ENCODE measurements around the gene SCFD2.
"Not testable (repeated sequence)": the region's sequence is repeated elsewhere in the genome, so short reads cannot be mapped to it uniquely, and the experiment has no call there.

Gene SCFD2

DNA sequence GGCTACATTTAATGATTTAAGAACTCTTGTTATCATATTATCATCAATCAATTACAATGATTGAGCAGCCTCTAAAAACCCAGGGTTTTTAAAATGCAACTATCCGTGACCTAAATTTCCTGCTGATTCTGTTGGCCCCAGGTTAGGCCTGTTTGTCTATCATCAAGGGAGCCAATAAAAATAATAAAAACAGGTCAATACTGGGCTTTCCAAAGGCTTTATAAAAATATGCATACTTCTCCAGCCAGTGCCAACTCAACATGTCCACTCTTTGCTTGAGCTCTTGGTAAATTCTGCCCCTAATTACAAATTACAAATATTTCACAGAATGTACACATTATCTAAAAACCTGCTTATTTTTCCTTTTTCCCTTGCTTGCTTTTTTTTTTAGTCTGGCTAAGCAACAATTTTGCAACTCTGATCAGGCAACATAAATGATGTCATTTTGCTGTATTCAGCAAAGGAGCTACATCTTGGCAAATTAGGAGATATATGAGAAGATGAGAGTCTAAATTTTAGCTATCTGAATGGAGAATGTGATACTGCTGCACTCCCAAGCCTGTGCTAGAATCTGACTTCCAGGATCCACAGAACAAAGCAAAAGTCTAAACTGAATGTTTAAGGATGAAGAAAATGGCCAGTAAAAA, 204.0 kb downstream of the SCFD2 start:
- H3K4me3 ChIP-seq (ENCODE audit: low read depth, low read length) = no peak overlapping the region
- no peak for DNase-seq (ENCODE audit: low read depth)

DNA sequence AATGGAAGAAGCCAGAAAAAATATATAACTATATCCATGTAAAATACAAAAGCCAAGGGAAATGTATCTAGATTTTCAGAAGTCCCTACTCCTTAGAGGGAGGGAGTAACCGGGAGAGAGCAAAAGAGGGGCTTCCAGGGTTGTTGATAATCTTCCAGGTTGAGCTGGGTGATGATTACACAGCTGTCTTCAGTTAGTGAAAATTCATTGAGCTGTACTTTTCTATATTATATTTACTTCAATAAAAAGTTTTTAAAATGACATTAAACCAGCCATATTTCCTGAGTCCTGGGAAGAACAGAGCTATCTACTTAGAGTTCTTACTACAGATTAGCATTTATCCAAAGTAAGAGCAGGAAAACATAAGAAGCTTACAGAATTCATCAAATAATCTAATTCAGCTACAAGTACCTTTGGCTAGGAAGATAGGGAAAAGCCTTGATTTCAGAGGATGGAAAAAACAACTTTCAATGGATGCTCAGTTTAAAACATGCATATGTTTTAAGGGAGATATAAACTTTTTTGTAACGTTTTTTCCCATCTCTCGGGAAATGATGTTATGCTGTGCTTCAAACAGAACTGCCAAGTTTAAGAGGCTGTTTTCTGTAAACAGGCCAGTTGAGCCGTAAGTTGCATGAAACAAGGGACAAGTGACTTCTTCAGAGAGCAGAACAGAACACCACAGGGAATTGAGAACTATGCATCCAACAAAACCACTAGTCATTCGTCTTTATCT, 204.6 kb downstream of the SCFD2 start:
- DNase-seq (ENCODE audit: low read depth) = no peak
- no peak overlapping the region for H3K4me3 ChIP-seq (ENCODE audit: low read depth, low read length)

DNA sequence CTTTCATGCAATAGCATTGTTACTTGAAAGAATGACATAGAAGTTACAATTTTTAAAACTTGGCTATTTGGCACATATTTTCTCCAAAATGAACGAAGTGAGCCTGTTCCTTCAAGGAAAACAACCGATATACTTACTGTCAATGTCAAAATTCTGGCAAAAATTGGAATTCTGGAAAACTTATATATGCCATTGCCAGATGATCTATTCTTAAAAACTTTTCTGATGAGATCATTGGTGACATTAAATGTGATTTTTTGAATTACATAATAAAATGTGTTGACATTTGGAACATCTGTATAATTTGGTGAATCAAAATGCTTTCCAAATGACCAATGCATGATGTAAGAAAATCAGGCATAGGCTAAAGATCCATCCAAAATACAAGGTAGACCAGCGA, 209.0 kb downstream of the SCFD2 start:
- DNase-seq (ENCODE audit: low read depth) = no peak
- no peak overlapping the region for H3K4me3 ChIP-seq (ENCODE audit: low read depth, low read length)

DNA sequence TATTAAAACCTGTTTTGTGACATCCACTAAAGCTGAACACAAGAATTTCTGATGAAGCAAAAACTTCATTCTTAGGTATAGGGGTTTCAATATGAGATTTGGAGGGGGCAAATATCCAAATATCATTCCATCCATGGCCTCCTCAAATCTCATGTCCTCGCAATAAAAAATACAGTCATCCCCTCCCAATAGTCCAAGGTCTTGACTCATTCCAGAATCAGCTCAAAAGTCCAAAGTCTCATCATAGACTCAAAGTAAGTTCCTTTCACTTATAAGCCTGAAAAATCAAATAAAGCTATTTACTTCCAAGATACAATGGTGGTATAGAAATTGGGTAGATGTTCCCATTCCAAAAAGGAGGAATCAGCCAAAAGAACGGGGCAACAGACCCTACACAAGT, 213.4 kb downstream of the SCFD2 start:
- DNase-seq (ENCODE audit: low read depth) = no peak
- no peak overlapping the region for H3K4me3 ChIP-seq (ENCODE audit: low read depth, low read length)

DNA sequence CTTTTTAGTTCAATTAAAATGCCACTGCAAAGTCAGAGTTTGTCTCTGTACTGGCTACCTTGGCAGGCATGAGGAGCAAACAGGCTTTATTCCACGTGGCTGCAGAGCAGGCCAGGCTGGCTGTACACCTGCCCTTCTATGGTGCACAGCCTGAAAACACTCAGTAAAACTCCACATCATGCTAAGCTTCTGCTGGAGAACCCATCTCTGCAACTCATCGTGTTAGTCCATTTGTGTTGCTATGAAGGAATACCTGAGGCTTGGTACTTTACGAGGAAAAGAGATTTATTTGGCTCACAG, 214.4 kb downstream of the SCFD2 start:
- DNase-seq (ENCODE audit: low read depth) = no peak
- H3K4me3 ChIP-seq (ENCODE audit: low read depth, low read length) = no peak overlapping the region

DNA sequence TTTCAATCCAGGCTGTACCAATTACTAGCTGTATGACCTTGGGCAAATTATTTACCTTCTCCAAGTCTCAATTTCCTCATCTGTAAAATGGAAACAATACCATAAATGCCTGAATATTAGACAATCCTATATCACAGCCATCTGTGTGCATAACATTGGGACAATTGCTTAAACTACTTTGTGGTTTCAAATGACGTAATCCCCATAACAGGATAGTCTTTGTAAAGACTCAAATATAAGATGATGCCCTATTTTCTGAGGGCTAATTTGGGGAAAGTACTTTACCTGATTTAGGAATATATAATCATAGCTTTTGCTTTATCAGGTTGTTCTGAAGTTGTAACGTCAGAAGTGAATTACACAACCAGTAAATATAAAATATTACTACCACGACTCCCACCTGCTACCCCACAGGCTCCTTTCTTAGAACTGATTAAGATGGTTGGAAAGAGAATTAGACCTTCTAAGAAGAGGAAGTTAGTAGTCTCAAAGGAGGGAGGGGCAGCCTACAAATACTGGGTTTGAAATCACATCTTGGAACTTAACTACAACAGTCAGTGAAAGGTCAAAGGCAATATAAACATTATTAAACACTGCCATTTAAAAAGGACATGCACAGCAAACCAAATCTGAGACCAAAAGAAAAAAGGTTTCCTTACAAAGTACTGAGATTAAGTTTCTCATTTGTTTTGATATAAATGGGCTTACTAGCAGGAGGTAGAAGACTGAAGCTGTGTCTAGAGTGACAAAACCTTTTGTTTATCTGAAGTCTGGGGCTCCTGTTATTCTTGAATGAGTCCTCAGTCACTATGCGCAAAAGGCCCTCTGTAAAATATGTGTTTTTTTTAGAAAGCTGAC, 215.0 kb downstream of the SCFD2 start:
- DNase-seq (ENCODE audit: low read depth) = no peak
- no peak overlapping the region for H3K4me3 ChIP-seq (ENCODE audit: low read depth, low read length)

DNA sequence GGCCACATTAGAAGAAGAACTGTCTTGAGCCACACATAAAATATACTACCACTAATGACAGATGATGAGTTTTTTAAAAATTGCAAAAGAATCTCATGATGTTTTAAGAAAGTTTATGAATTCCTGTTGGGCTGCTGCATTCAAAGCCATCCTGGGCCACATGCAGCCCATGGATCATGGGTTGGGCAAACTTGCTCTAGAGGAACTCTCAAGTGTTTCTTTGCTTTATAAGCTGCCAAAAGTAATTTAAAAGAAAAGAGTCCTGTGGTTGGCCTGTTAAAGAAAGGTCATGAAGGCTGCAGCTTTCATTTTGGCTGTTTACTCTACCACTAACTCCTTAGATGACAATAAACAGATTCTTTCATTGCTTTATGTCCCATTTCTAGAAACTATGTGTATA, 218.2 kb downstream of the SCFD2 start:
- no peak for DNase-seq (ENCODE audit: low read depth)
- H3K4me3 ChIP-seq (ENCODE audit: low read depth, low read length) = no peak overlapping the region

DNA sequence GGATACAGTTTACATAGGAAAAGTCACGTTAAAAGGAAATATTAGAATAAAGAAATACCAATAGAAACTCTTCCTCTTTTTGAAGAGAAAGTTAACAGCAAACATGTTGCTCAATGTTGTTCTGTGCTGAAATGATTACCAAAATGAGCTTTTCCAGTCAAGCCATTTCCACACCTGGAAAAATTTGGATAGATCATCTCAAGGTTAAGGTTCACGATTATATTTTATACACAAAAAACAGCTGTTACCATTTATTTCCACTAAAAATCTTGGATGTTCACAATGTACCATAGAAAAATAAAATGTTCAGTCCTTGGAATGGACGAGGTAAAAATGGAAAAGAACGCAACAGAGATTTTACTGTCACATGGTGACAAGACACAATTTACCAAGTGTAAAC, 218.7 kb downstream of the SCFD2 start:
- DNase-seq (ENCODE audit: low read depth) = no peak
- no peak overlapping the region for H3K4me3 ChIP-seq (ENCODE audit: low read depth, low read length)

DNA sequence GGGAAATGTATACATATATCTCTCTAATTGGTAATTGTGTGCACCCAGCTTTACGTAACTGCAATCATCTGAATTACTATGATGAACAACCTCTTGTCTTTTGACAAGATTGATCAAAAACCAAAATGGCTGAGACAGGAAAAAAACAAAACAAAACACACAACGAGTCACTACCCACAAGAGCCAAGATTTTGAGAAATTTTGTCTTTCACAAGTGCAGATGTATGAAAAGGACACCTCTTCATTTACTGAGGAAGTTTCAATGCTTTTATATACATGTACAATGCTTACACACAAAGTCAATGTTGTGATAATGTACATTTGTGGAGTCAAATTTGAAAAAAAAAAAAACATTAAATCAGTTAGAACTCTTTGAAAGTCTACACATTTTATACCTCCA, 224.6 kb downstream of the SCFD2 start:
- no peak overlapping the region for H3K4me3 ChIP-seq (ENCODE audit: low read depth, low read length)
- no peak for DNase-seq (ENCODE audit: low read depth)

DNA sequence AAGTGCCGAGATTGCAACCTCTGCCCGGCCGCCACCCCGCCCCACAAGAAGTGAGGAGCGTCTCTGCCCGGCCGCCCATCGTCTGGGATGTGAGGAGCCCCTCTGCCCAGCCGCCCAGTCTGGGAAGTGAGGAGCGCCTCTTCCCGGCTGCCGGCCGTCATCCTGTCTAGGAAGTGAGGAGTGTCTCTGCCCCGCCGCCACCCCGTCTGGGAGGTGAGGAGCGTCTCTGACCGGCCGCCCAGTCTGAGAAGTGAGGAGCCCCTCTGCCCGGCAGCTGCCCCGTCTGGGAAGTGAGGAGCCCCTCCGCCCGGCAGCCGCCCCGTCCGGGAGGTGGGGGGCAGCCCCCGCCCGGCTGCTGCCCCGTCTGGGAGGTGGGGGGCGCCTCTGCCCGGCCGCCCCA, 226.6 kb downstream of the SCFD2 start:
- not testable (repeated sequence) for DNase-seq (ENCODE audit: low read depth); H3K4me3 ChIP-seq (ENCODE audit: low read depth, low read length)

DNA sequence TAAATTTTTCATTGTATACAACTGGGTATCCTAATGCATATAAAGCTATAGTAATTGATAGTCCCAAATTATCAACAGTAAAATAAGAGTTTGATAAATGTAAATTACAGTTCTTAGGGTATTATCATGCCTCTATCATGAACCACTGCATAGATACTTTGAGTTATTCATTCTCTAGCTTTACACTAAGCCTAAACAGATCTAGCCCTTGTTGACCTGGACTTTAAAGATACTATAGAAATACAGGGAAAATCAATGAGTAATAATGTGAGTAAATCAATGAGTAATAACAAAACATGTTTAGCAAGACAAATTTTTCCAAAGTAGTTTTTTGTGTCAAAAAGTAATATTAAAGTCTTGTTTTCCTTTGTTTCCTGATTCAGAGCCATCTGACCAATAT, 228.4 kb downstream of the SCFD2 start:
- no peak for DNase-seq (ENCODE audit: low read depth)
- H3K4me3 ChIP-seq (ENCODE audit: low read depth, low read length) = no peak overlapping the region

DNA sequence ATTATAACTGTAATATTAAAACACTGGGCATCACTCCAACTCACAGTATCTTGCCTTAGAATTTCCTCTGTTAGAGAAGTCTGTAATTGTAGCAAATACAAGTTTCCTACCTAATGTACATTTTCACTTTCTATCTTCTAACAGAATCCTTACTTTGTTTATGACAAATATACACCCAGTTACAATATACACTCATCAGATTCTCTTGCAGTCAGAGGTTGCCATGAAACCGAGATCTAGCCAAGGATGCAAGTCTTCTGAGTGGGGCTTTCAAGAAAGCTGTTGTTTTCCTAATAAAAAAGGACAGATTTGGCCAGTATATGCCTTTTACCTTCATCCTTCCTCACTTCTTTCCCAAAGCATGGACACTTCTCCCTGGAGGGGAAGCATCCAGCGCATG, 228.9 kb downstream of the SCFD2 start:
- no peak overlapping the region for H3K4me3 ChIP-seq (ENCODE audit: low read depth, low read length)
- no peak for DNase-seq (ENCODE audit: low read depth)

DNA sequence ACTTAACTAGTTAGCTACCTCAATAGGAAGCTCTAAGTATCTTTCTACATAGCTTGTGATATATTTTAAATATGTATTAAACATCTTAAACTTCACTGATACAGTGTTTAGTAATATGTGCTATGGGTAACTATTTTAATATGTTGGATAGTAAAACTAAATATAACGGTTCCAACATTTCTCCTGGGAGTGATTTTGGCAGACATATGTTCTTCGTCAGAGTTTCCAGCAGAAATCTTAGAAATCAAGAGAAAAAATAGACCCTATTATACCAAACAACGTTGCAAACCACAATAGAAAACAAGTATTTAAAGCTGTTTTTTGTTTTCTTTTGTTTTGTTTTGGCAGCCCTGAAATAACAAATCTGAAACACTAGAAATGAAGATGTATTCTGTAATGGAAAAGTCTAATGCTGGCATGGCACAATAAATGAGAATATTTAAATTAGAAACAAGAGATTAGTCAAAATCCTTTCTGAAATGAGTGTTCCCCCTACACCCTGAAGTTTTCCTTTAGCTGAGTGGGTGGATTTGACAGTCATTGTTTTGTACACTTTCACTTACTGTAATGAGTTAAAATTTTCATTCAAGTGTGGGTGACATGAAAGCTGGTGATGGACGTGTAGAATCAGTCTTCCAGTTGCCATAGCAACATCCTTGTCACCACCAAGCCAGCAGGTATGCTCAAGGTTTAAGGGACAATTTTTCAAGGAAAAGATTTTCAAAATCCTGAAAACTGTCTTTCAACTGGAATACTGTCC, 233.5 kb downstream of the SCFD2 start:
- DNase-seq (ENCODE audit: low read depth) = no peak
- no peak overlapping the region for H3K4me3 ChIP-seq (ENCODE audit: low read depth, low read length)

DNA sequence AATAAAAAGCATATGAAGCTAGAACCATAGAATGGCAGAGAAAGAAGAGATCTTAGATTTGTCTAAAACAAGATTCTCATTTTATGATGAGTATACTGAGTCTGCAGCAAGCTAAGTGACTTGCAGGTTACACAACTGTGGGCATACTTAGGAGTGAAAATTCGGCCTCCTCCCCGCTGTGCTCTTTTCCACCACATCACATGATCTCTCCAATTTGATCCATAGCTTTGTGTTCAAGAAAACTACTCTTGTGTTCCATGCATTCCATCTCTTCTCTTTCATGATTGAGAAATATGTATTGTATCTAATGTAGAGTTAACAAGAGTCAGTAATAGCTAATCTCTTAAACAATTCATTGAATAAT, 234.3 kb downstream of the SCFD2 start:
- no peak overlapping the region for H3K4me3 ChIP-seq (ENCODE audit: low read depth, low read length)
- DNase-seq (ENCODE audit: low read depth) = no peak

DNA sequence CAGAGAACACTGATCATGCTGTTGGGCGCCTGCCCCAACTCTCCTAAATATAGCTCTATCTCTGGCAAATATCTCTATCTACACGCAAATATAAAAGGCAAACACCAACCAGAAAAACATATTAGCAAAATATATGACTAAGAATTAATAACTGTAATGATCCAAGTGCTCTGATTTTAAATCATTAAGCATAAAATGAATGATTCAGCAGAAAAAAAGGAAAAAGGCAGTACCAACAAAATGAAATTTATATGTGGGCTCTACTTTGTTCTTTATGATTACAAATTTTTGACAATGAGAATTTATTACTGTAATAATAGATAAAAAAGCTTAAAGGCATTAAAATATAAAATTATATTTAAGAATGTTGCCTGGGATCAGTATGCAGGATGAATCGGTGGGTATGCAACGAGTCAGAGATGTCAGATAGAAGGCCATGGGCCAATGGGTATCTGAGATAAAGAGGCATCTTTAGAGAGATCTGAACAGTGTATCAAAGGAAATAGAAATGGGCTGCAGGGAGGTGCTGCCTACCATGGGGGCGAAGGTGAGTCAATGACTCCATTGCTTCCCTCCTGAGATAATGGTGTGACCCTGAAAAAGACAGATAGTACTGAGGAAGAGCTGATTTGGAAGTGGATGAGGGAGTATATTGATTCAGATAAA, 234.8 kb downstream of the SCFD2 start:
- DNase-seq (ENCODE audit: low read depth) = no peak
- H3K4me3 ChIP-seq (ENCODE audit: low read depth, low read length) = no peak overlapping the region

DNA sequence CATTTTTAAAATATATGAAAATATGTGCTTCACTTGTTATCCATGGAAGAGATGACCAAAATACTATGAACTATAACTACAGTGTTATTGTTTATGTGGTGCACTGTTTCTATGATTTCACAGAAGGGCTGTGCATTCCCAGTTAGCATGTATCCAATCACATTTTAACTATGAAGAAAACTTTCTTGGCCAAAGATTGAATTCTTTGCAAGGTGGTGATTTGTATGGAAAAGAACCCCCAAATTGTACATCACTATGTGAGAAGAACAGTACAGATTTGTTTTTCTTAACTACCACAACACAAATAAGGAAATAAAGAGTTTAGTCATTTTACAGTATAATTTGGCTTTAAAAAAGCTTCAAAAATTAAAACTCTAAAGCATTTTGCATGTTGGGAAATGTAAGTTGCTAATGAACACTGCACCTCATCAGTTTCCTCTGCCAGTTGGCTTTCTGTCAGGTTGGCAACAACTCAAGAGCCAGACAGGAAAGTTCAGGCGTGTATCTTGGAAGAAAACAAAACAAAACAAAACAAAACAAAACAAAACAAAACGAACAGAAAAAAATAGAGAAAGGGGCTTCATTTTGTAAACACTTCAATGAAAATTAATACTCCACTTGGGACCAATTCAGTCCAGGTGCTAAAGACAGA, 237.0 kb downstream of the SCFD2 start:
- no peak for DNase-seq (ENCODE audit: low read depth)
- H3K4me3 ChIP-seq (ENCODE audit: low read depth, low read length) = no peak overlapping the region

DNA sequence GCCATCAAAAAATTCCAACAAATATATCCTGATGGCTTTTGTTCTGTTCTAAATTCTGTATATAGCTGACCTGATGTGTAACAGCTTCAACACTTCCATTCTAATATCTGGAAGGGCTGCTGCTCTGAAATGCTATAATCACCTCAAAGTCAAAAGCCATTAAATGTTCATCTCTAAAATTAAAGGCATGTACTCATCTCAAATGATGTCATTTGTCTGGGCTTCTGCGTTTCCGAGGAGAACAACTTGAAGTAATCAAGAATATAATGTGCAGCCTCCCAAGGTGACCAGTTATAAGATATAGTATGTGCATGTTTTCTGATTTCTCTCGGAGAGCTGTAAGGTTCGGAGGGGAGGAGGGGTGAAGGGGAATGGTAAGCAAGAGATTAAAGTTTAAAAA, 237.6 kb downstream of the SCFD2 start:
- no peak overlapping the region for H3K4me3 ChIP-seq (ENCODE audit: low read depth, low read length)
- no peak for DNase-seq (ENCODE audit: low read depth)

DNA sequence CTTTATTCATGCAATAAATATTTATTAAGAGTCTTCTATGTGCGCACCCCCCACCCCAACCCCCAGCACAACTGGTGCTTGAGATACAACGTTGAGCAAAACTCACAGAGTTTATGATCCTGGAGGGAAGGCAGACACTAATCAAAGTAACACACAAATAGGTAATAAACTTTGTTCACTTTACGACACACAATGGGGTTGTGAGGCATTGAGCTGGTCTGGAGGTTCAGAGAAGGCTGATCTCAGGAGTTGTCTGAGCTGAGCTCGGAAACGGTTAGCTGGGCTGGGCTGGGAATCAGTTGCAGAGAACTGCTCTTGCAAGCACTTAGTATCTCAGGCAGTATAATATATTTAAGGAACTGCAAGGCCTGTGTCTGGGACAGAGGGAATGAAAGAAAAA, 238.5 kb downstream of the SCFD2 start:
- DNase-seq (ENCODE audit: low read depth) = no peak
- H3K4me3 ChIP-seq (ENCODE audit: low read depth, low read length) = no peak overlapping the region

DNA sequence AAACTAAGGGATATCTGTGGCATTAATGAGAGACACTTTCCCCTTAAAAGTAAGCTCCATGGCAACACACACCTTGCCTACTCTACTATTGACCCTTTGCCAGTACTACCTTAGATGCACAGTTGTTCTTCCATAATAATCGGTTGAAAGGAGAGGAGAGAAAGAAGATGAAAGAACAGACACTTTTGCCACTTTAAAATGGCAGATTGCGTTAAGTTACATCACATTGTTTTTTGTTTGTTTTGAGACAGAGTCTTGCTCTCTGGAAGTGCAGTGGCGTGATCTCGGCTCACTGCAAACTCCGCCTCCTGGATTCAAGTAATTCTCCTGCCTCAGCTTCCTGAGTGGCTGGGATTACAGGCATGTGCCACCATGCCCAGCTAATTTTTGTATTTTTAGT, 239.8 kb downstream of the SCFD2 start:
- DNase-seq (ENCODE audit: low read depth) = no peak
- no peak overlapping the region for H3K4me3 ChIP-seq (ENCODE audit: low read depth, low read length)
